Peyer's patch (tissue), 4 donors: ENCODE data around the gene JPH2. TPM values are rescaled to one million over a fixed set of nuclear protein-coding genes. Genes with fewer than 3 reads are reported as not detected.

Experiments used
- DNase-seq, 3 donors: peaks; one replicate each; pipeline ENCODE4 v3.0.0-alpha.2; 2017 to 2019
- H3K27ac ChIP-seq, 4 donors: fragments of 200-600 bp; sonication (generic); one replicate each; pipeline ENCODE4 v1.5.1; 2016 to 2019
- H3K27me3 ChIP-seq, 2 donors: fragments of 200-600 bp; sonication (generic); one replicate each; pipeline ENCODE4 v1.5.1; 2019
- H3K36me3 ChIP-seq, 3 donors: fragments of 200-600 bp; sonication (generic); one replicate each; pipeline ENCODE4 v1.5.1; 2016 to 2019
- H3K4me1 ChIP-seq, 4 donors: fragments of 200-600 bp; sonication (generic); one replicate each; pipeline ENCODE4 v1.5.1; 2016 to 2019
- H3K4me3 ChIP-seq, 4 donors: fragments of 200-600 bp; sonication (generic); 1 replicate in 3 of 4; 2 replicates in 1 of 4; pipeline ENCODE4 v1.5.1; 2016 to 2019; ENCODE audit warnings: mild to moderate bottlenecking in 1 of 4
- H3K9me3 ChIP-seq, 4 donors: fragments of 200-600 bp; sonication (generic); one replicate each; pipeline ENCODE4 v1.5.1; 2016 to 2019; ENCODE audit warnings: mild to moderate bottlenecking in 1 of 4
- POLR2A ChIP-seq, 2 donors: fragments of 450-650 bp; IDR thresholded peaks; one replicate each; pipeline ENCODE4 v1.5.1; 2017; ENCODE audit warnings: antibody characterized with exemption in 2 of 2, mild to moderate bottlenecking in 2 of 2, moderate library complexity in 2 of 2
- total RNA-seq, 4 donors: library from RNA; depleted of rRNA; stranded (reverse); fragments of >200 nt; gene quantifications; one replicate each; pipeline ENCODE4 v1.1.0, GENCODE V29; 2016
- TF ChIP-seq, protein P1 (sequence below), 6 experiments: fragments of 450-650 bp in 4 of 6; fragments of 200-600 bp in 2 of 6; sonication (generic) in 1 of 6; IDR thresholded peaks; one replicate each; pipeline ENCODE4 v1.5.1; 2017 to 2019; ENCODE audit warnings: antibody characterized with exemption in 6 of 6, mild to moderate bottlenecking in 3 of 6, moderate library complexity in 1 of 6

JPH2 gene
- total RNA-seq, 4 donors from 2014 or later: 1.2 to 8.0 (median 4.2) TPM

DNA sequence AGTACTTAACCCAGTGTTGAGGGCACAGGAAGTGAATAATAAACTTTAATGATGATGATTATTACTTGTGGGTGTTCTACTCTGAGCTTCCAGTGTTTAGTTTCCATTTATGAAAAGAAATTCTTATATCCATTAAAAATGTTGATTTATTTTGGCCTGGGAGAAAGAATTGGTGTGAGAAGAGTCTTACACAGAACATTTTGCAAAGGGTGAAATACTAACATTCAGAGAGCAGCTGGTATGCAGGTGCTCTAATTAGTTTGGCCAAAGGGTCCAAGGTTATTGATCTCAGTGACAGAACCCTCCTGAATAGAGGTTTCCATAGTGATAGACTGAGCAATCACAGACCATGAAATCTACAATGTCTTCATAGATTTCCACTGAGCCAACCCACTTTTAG, 19.1 kb upstream of the JPH2 start:
- Histone ChIP-seq H3K27ac (no peak overlapping the region), H3K4me1 (peaks cover 0 to 41% (median 0%) of the 10 kb centered on the region in 4 donors), H3K9me3 (no peaks in the 10 kb centered on the region), H3K36me3 (peaks cover 0 to 44% (median 0%) of the 10 kb centered on the region in 3 donors), H3K4me3 (no peak overlapping the region), H3K27me3 (no peaks in the 10 kb centered on the region)
- no peak for DNase-seq
- TF ChIP-seq, protein P1, sequence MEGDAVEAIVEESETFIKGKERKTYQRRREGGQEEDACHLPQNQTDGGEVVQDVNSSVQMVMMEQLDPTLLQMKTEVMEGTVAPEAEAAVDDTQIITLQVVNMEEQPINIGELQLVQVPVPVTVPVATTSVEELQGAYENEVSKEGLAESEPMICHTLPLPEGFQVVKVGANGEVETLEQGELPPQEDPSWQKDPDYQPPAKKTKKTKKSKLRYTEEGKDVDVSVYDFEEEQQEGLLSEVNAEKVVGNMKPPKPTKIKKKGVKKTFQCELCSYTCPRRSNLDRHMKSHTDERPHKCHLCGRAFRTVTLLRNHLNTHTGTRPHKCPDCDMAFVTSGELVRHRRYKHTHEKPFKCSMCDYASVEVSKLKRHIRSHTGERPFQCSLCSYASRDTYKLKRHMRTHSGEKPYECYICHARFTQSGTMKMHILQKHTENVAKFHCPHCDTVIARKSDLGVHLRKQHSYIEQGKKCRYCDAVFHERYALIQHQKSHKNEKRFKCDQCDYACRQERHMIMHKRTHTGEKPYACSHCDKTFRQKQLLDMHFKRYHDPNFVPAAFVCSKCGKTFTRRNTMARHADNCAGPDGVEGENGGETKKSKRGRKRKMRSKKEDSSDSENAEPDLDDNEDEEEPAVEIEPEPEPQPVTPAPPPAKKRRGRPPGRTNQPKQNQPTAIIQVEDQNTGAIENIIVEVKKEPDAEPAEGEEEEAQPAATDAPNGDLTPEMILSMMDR (IDR thresholded peaks at IDR 0.05): no peak
- TF ChIP-seq POLR2A (IDR thresholded peaks at IDR 0.05): no peak

DNA sequence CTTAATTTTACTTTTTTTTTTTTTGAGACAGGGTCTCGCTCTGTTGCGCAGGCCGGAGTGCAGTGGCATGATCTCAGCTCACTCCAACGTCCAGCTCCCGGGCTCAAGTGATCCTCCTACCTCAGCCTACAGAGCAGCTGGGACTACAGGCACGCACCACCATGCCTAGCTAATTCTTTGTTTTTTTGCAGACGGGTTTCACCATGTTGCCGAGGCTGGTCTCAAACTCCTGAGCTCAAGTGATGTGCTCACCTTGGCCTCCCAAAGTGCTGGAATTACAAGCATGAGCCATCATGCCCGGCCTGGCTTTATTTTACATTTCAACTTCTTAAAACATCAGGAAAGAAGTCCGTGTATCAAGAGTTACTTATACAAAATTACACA, 17.8 kb upstream of the JPH2 start:
- no peaks in the 10 kb centered on the region for H3K27me3 ChIP-seq

DNA sequence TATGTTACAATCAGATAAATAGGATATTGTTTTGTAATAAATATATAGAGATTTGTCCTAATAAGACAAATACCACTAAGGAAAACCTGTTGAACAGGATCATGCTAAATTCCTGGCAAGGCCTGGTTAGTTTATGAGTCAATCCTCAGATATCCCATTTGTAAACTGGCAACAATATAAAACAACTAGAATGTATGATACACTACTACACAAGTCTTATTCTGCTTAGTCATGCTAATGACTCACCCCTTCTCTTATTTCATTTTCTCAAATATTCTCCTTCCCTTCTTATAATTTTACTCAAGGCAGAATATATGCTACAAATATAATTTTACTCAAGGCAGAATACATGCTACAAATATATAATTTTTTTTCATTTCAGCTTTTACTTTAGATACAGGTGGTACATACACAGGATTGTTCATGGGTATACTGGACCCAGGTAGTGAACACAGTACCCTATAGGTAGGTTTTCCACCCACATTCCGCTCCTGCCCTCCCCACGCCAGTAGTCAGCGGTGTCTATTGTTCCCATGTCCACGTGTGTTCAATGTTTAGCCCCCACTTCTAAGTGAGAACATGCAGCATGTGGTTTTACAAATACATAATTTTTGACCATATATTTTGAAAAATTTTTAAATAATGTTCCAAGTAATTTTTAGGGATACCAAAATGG, 17.3 kb upstream of the JPH2 start:
- DNase-seq: no peak
- Histone ChIP-seq H3K4me1 (peaks cover 0 to 38% (median 0%) of the 10 kb centered on the region in 4 donors), H3K36me3 (peaks cover 0 to 63% (median 0%) of the 10 kb centered on the region in 3 donors), H3K27me3 (no peaks in the 10 kb centered on the region), H3K4me3 (no peak overlapping the region), H3K9me3 (no peaks in the 10 kb centered on the region), H3K27ac (peak overlapping the region in 1 of 4 donors; percentile 52)
- TF ChIP-seq, protein P1 (IDR thresholded peaks at IDR 0.05): no peak
- no peak for TF ChIP-seq POLR2A (IDR thresholded peaks at IDR 0.05)

More for the DNA sequence above, 17.8 kb upstream of the JPH2 start:
- Histone ChIP-seq H3K27ac (peak overlapping the region in 1 of 4 donors; percentile 52), H3K4me3 (no peak overlapping the region), H3K9me3 (no peaks in the 10 kb centered on the region), H3K36me3 (peaks cover 0 to 57% (median 0%) of the 10 kb centered on the region in 3 donors), H3K4me1 (peaks cover 0 to 41% (median 0%) of the 10 kb centered on the region in 4 donors)
- no peak for TF ChIP-seq POLR2A (IDR thresholded peaks at IDR 0.05)
- TF ChIP-seq, protein P1 (IDR thresholded peaks at IDR 0.05): no peak
- DNase-seq: no peak

DNA sequence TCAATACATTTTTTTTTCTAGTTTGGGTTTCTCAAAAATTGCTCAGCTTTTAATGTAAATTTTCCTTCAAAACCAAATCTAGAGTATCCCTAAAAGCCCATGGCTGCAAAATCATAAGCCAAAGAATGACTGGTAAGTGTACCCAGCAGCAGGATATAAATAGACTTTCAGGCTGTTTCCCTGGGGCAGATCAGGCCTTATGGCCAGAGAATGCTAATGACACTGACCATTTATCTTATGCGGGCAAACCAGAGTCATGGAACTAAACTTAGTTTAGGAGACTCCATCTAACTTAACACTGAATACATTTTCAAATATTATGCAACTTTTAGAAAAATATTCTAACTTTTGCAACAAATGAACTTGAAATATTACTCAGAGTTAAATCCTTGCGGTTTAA, 16.2 kb upstream of the JPH2 start:
- Histone ChIP-seq H3K4me3 (no peak overlapping the region), H3K36me3 (peaks cover 0 to 74% (median 0%) of the 10 kb centered on the region in 3 donors)

DNA sequence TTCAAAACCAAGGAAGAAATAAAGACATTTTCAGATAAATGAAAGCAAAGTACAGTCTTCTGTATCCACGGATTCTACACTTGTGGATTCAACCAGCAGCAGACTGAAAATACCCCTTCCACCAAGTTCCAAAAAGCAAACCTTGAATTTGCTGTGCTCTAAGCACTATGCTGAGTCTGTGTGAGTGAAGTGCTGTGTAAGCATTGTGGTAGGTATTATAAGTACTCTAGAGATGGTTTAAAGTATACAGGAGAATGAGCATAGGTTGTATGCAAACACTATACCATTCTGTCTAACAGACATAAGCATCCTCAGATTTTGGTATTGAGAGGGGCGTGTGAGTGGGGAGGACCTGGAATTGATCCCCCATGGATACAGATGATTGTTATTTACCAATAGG, 14.0 kb upstream of the JPH2 start:
- H3K27me3 ChIP-seq: no peaks in the 10 kb centered on the region
- DNase-seq: no peak
- H3K36me3 ChIP-seq: peaks cover 0 to 89% (median 0%) of the 10 kb centered on the region in 3 donors
- TF ChIP-seq POLR2A (IDR thresholded peaks at IDR 0.05): no peak
- TF ChIP-seq, protein P1 (IDR thresholded peaks at IDR 0.05): no peak
- H3K27ac ChIP-seq: no peak overlapping the region
- H3K9me3 ChIP-seq: no peaks in the 10 kb centered on the region
- peaks cover 0 to 8% (median 0%) of the 10 kb centered on the region in 4 donors for H3K4me1 ChIP-seq
- H3K4me3 ChIP-seq: no peak overlapping the region

More for the DNA sequence above, 16.2 kb upstream of the JPH2 start:
- no peak for DNase-seq
- Histone ChIP-seq H3K27me3 (no peaks in the 10 kb centered on the region), H3K27ac (peak overlapping the region in 1 of 4 donors; percentile 12), H3K4me1 (peaks cover 0 to 27% (median 0%) of the 10 kb centered on the region in 4 donors), H3K9me3 (no peaks in the 10 kb centered on the region)
- no peak for TF ChIP-seq POLR2A (IDR thresholded peaks at IDR 0.05)
- TF ChIP-seq, protein P1 (IDR thresholded peaks at IDR 0.05): no peak
